OCI-LY3 (cell line): ENCODE measurements around the gene NUDT4.

ENCODE experiments used
- EZH2phosphoT487 ChIP-seq: fragments of 200-600 bp; shearing (Covaris generic); IDR thresholded peaks from 2 replicates; pipeline ENCODE4 v1.6.1; 2018; ENCODE audit warnings: antibody characterized with exemption, mixed run types, low read depth
- TF ChIP-seq, protein P1 (sequence below): fragments of 200-600, 300-600 bp; sonication (generic); IDR thresholded peaks from 2 replicates; pipeline ENCODE4 v1.5.1; 2014; ENCODE audit warnings: antibody characterized with exemption, low read length, low read depth

DNA sequence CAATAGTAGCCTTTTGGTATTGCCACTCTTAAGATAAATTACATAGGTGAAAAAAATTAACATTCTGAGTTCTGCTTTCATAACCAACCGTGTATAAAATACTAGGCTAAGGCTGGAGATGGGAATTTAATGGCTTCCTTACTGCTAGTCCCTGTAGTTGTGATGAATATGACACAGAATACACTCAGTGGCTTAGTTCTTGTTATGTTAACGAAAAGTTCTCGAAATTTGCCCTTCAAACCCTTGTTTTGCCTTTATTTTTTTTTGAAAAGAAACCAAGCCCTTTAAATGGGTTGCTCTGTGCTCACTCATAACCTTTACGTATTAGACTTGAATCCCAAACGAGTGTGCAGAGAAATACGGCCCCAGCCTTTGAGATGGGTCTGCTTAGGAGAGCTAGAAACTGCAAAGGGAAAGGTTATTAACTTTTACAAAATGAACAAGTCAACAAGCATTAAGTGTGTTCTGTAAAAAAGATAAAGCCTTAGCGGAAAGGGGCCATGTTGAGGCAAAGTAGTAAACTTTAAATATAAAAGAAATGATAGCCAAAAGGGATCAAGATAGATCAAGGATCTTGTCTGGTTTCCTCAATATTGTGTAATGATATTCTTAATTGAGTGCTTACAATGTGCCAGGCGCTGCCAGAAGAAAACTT lies 1.7 kb downstream of the NUDT4 start:
- TF ChIP-seq, protein P1, sequence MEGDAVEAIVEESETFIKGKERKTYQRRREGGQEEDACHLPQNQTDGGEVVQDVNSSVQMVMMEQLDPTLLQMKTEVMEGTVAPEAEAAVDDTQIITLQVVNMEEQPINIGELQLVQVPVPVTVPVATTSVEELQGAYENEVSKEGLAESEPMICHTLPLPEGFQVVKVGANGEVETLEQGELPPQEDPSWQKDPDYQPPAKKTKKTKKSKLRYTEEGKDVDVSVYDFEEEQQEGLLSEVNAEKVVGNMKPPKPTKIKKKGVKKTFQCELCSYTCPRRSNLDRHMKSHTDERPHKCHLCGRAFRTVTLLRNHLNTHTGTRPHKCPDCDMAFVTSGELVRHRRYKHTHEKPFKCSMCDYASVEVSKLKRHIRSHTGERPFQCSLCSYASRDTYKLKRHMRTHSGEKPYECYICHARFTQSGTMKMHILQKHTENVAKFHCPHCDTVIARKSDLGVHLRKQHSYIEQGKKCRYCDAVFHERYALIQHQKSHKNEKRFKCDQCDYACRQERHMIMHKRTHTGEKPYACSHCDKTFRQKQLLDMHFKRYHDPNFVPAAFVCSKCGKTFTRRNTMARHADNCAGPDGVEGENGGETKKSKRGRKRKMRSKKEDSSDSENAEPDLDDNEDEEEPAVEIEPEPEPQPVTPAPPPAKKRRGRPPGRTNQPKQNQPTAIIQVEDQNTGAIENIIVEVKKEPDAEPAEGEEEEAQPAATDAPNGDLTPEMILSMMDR: no peak
- no peak for TF ChIP-seq EZH2phosphoT487
